GM12891 (cell line): ENCODE results near the gene RNF169.

Experiments used
- SPI1 ChIP-seq: IDR thresholded peaks from 2 replicates; pipeline ENCODE4 v1.6.1; 2011; ENCODE audit warnings: low read depth, low read length, control low read depth
- TAF1 ChIP-seq: IDR thresholded peaks from 2 replicates; pipeline ENCODE4 v1.6.1; 2011; ENCODE audit warnings: low read depth, low read length, control low read depth

DNA sequence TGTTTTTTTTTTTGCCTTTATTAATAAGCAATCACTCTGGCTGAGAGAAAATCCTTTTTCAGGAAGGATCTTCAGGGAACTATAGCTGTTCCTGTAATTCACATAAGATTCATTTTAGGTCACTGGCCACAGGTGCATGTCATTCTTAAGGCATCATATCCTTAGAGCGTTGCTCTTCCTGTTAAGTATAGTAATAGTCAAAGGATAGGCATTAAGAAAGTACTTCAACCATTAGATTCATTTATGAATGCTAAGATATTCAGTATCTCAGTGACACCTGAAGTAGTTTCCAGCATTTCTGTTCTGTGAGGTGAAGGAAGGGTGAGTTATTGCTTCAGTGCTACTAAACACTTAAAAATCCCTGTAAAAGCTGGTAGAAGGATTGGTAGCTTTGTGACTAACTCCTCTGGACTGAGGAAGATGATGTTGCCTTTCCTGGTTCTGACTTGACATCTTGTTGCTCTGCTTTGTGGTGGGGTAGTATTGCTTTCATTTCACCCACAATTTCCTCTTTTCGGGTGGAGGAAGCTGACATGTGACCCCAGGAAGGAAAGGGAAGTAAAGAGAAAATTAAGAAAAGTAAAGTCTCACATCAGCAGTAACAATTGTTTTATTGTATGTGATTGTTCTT is 34.7 kb downstream of the RNF169 start:
- TF ChIP-seq TAF1 = no peak
- peak; percentile 45 for TF ChIP-seq SPI1
